ENCODE data around the gene PRG2.

GRCh38 chr11:57406337-57406904 is 16.0 kb upstream of the PRG2 start:
- no peak for TF ChIP-seq CTCF (IDR thresholded peaks at IDR 0.05; ENCODE audit: poor library complexity)
- no peak for TF ChIP-seq EZH2phosphoT487 (IDR thresholded peaks at IDR 0.05; ENCODE audit: low read depth, severe bottlenecking, unreplicated experiment)
